ENCODE data around the gene FUT2.

FUT2 gene

GRCh38 chr19:48741129-48741999 lies 45.6 kb downstream of the FUT2 start:
- H3K27ac ChIP-seq (ENCODE audit: low read length): no peak overlapping the region
- no CpG with 5 or more reads among the region's 35 CpGs for WGBS (ENCODE audit: insufficient coverage, insufficient read length)
- H3K4me1 ChIP-seq (ENCODE audit: control insufficient read depth, insufficient read depth, low read length): peaks cover 14% of the 10 kb centered on the region
- DNase-seq (ENCODE audit: low read depth, low spot score): no peak
- H3K9me3 ChIP-seq (ENCODE audit: control insufficient read depth, insufficient read depth, low read length): no peaks in the 10 kb centered on the region
- H3K4me3 ChIP-seq (ENCODE audit: low read length): no peak overlapping the region
- no peaks in the 10 kb centered on the region; the same call in 1 of the 2 replicates for H3K27me3 ChIP-seq (ENCODE audit: control insufficient read depth, insufficient read depth, low read length)
- no peaks in the 10 kb centered on the region for H3K36me3 ChIP-seq (ENCODE audit: control insufficient read depth, insufficient read depth, low read length)

- Histone ChIP-seq H3K27me3 (ENCODE audit: control insufficient read depth, insufficient read depth, low read length) (no peaks in the 10 kb centered on the region; the same call in 1 of the 2 replicates), H3K36me3 (ENCODE audit: control insufficient read depth, insufficient read depth, low read length) (no peaks in the 10 kb centered on the region), H3K4me1 (ENCODE audit: control insufficient read depth, insufficient read depth, low read length) (peaks cover 14% of the 10 kb centered on the region), H3K4me3 (ENCODE audit: low read length) (no peak overlapping the region), H3K27ac (ENCODE audit: low read length) (no peak overlapping the region), H3K9me3 (ENCODE audit: control insufficient read depth, insufficient read depth, low read length) (no peaks in the 10 kb centered on the region)
- DNase-seq (ENCODE audit: low read depth, low spot score): no peak
- WGBS (ENCODE audit: insufficient coverage, insufficient read length): no CpG with 5 or more reads among the region's 11 CpGs
These were observed 46.3 kb downstream of the FUT2 start for GRCh38 chr19:48742096-48742495.

- WGBS (ENCODE audit: insufficient coverage, insufficient read length): no CpG with 5 or more reads among the region's 33 CpGs
- no peak for DNase-seq (ENCODE audit: low read depth, low spot score)
- H3K4me3 ChIP-seq (ENCODE audit: low read length): no peak overlapping the region
- no peak overlapping the region for H3K27ac ChIP-seq (ENCODE audit: low read length)
- peaks cover 8% of the 10 kb centered on the region; the same call in 1 of the 2 replicates for H3K4me1 ChIP-seq (ENCODE audit: control insufficient read depth, insufficient read depth, low read length)
- H3K9me3 ChIP-seq (ENCODE audit: control insufficient read depth, insufficient read depth, low read length): no peaks in the 10 kb centered on the region
- no peaks in the 10 kb centered on the region for H3K27me3 ChIP-seq (ENCODE audit: control insufficient read depth, insufficient read depth, low read length)
- H3K36me3 ChIP-seq (ENCODE audit: control insufficient read depth, insufficient read depth, low read length): peaks cover 9% of the 10 kb centered on the region
These were observed 49.6 kb downstream of the FUT2 start for GRCh38 chr19:48745208-48745995.

GRCh38 chr19:48746110-48746509 lies 50.3 kb downstream of the FUT2 start:
- Histone ChIP-seq H3K27me3 (ENCODE audit: control insufficient read depth, insufficient read depth, low read length) (no peaks in the 10 kb centered on the region), H3K27ac (ENCODE audit: low read length) (no peak overlapping the region), H3K9me3 (ENCODE audit: control insufficient read depth, insufficient read depth, low read length) (no peaks in the 10 kb centered on the region), H3K36me3 (ENCODE audit: control insufficient read depth, insufficient read depth, low read length) (peaks cover 16% of the 10 kb centered on the region), H3K4me3 (ENCODE audit: low read length) (no peak overlapping the region), H3K4me1 (ENCODE audit: control insufficient read depth, insufficient read depth, low read length) (peaks cover 8% of the 10 kb centered on the region; the same call in 1 of the 2 replicates)
- WGBS (ENCODE audit: insufficient coverage, insufficient read length): 100% methylated on average over 2 of the region's 8 CpGs
- DNase-seq (ENCODE audit: low read depth, low spot score): no peak

GRCh38 chr19:48746738-48747575 lies 51.2 kb downstream of the FUT2 start, which contains the start of gene IZUMO1:
Gene IZUMO1 (minus strand): TSS chr19:48746909. CDS start chr19:48745859, 1,050 bp downstream.
- no peak for DNase-seq (ENCODE audit: low read depth, low spot score)
- no CpG with 5 or more reads among the region's 31 CpGs for WGBS (ENCODE audit: insufficient coverage, insufficient read length)

GRCh38 chr19:48749571-48750198 lies 53.9 kb downstream of the FUT2 start:
- DNase-seq (ENCODE audit: low read depth, low spot score): no peak
- WGBS (ENCODE audit: insufficient coverage, insufficient read length): no CpG with 5 or more reads among the region's 4 CpGs
- H3K4me1 ChIP-seq (ENCODE audit: control insufficient read depth, insufficient read depth, low read length): peaks cover 3% of the 10 kb centered on the region; the same call in 1 of the 2 replicates
- no peak overlapping the region for H3K4me3 ChIP-seq (ENCODE audit: low read length)
- no peak overlapping the region for H3K27ac ChIP-seq (ENCODE audit: low read length)
- no peaks in the 10 kb centered on the region for H3K27me3 ChIP-seq (ENCODE audit: control insufficient read depth, insufficient read depth, low read length)
- H3K9me3 ChIP-seq (ENCODE audit: control insufficient read depth, insufficient read depth, low read length): no peaks in the 10 kb centered on the region
- H3K36me3 ChIP-seq (ENCODE audit: control insufficient read depth, insufficient read depth, low read length): peaks cover 17% of the 10 kb centered on the region

More at GRCh38 chr19:48746738-48747575, 51.2 kb downstream of the FUT2 start, which contains the start of gene IZUMO1:
- Histone ChIP-seq H3K4me3 (ENCODE audit: low read length) (peak within 1 kb of the TSS; percentile 50; the same call in 1 of the 2 replicates), H3K9me3 (ENCODE audit: control insufficient read depth, insufficient read depth, low read length) (no peaks in the 10 kb centered on the region), H3K27me3 (ENCODE audit: control insufficient read depth, insufficient read depth, low read length) (no peaks in the 10 kb centered on the region), H3K27ac (ENCODE audit: low read length) (no peak within 1 kb of the TSS), H3K36me3 (ENCODE audit: control insufficient read depth, insufficient read depth, low read length) (peaks cover 17% of the 10 kb centered on the region), H3K4me1 (ENCODE audit: control insufficient read depth, insufficient read depth, low read length) (peaks cover 3% of the 10 kb centered on the region; the same call in 1 of the 2 replicates)

GRCh38 chr19:48750351-48750750 lies 54.6 kb downstream of the FUT2 start:
- no peak for DNase-seq (ENCODE audit: low read depth, low spot score)
- no peaks in the 10 kb centered on the region for H3K9me3 ChIP-seq (ENCODE audit: control insufficient read depth, insufficient read depth, low read length)
- peaks cover 6% of the 10 kb centered on the region; the same call in 1 of the 2 replicates for H3K4me1 ChIP-seq (ENCODE audit: control insufficient read depth, insufficient read depth, low read length)
- H3K27me3 ChIP-seq (ENCODE audit: control insufficient read depth, insufficient read depth, low read length): no peaks in the 10 kb centered on the region
- no peak overlapping the region for H3K4me3 ChIP-seq (ENCODE audit: low read length)
- H3K27ac ChIP-seq (ENCODE audit: low read length): no peak overlapping the region
- no CpG with 5 or more reads among the region's 31 CpGs for WGBS (ENCODE audit: insufficient coverage, insufficient read length)
- H3K36me3 ChIP-seq (ENCODE audit: control insufficient read depth, insufficient read depth, low read length): peaks cover 17% of the 10 kb centered on the region

GRCh38 chr19:48750771-48751504 lies 55.2 kb downstream of the FUT2 start:
- peaks cover 5% of the 10 kb centered on the region; the same call in 1 of the 2 replicates for H3K4me1 ChIP-seq (ENCODE audit: control insufficient read depth, insufficient read depth, low read length)
- no CpG with 5 or more reads among the region's 29 CpGs for WGBS (ENCODE audit: insufficient coverage, insufficient read length)
- H3K9me3 ChIP-seq (ENCODE audit: control insufficient read depth, insufficient read depth, low read length): no peaks in the 10 kb centered on the region
- H3K27ac ChIP-seq (ENCODE audit: low read length): no peak overlapping the region
- H3K36me3 ChIP-seq (ENCODE audit: control insufficient read depth, insufficient read depth, low read length): peaks cover 17% of the 10 kb centered on the region
- DNase-seq (ENCODE audit: low read depth, low spot score): no peak
- H3K27me3 ChIP-seq (ENCODE audit: control insufficient read depth, insufficient read depth, low read length): no peaks in the 10 kb centered on the region
- no peak overlapping the region for H3K4me3 ChIP-seq (ENCODE audit: low read length)

GRCh38 chr19:48751845-48752495 lies 56.2 kb downstream of the FUT2 start:
- no peak for DNase-seq (ENCODE audit: low read depth, low spot score)
- H3K27ac ChIP-seq (ENCODE audit: low read length): no peak overlapping the region
- peaks cover 17% of the 10 kb centered on the region for H3K36me3 ChIP-seq (ENCODE audit: control insufficient read depth, insufficient read depth, low read length)
- peaks cover 7% of the 10 kb centered on the region; the same call in 1 of the 2 replicates for H3K4me1 ChIP-seq (ENCODE audit: control insufficient read depth, insufficient read depth, low read length)
- WGBS (ENCODE audit: insufficient coverage, insufficient read length): no CpG with 5 or more reads among the region's 20 CpGs
- peak overlapping the region; percentile 70; the same call in 1 of the 2 replicates for H3K4me3 ChIP-seq (ENCODE audit: low read length)
- H3K27me3 ChIP-seq (ENCODE audit: control insufficient read depth, insufficient read depth, low read length): no peaks in the 10 kb centered on the region
- no peaks in the 10 kb centered on the region for H3K9me3 ChIP-seq (ENCODE audit: control insufficient read depth, insufficient read depth, low read length)
